ENCODE data around the gene FRRS1.

FRRS1 gene

DNA sequence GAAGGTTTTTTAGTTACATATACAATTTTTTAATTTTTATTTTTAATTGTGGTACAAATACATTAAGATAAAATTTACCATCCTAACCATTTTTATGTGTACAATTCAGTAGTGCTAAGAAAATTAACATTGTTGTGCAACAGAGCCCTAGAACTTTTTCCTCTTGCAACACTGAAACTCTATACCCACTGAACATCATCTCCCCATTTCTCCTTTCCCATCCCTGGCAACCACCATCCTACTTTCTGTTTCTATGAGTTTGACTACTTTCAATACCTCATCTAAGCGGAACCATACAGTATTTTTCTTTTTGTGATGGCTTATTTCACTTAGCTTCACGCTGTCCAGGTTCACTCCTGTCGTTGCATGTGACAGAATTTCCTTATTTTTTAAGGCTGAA lies 66.4 kb downstream of the FRRS1 start:
- H3K36me3 Mint-ChIP-seq (ENCODE audit: low read depth), result peaks cover 5% of the 10 kb centered on the region
- no peak for DNase-seq

DNA sequence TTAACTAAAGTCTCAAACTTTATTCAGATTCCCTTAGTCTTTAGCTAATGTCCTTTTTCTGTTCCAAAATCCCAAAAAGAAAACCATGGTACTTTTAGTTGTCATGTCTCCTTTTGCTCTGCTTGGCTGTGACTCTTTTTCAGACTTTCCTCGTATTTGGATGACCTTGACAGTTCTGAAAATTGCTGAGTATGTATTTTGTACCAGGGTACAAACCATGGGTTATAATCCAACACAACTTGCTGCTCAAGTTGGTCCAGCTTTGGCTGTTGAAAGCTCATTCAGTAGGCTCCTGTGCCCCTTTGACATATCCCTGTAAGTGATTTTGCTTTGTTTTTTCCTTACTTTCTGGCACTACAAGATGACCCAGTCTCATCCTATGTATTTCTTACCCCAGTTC lies 68.9 kb downstream of the FRRS1 start:
- H3K4me1 Mint-ChIP-seq, result no peaks in the 10 kb centered on the region

More for the DNA sequence above, 66.4 kb downstream of the FRRS1 start:
- TF ChIP-seq, protein P1, sequence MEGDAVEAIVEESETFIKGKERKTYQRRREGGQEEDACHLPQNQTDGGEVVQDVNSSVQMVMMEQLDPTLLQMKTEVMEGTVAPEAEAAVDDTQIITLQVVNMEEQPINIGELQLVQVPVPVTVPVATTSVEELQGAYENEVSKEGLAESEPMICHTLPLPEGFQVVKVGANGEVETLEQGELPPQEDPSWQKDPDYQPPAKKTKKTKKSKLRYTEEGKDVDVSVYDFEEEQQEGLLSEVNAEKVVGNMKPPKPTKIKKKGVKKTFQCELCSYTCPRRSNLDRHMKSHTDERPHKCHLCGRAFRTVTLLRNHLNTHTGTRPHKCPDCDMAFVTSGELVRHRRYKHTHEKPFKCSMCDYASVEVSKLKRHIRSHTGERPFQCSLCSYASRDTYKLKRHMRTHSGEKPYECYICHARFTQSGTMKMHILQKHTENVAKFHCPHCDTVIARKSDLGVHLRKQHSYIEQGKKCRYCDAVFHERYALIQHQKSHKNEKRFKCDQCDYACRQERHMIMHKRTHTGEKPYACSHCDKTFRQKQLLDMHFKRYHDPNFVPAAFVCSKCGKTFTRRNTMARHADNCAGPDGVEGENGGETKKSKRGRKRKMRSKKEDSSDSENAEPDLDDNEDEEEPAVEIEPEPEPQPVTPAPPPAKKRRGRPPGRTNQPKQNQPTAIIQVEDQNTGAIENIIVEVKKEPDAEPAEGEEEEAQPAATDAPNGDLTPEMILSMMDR (IDR thresholded peaks at IDR 0.05), result no peak
- Mint-ChIP-seq H3K9me3 (peaks cover 21% of the 10 kb centered on the region), H3K27ac (no peak overlapping the region), H3K4me1 (no peaks in the 10 kb centered on the region), H3K4me3 (no peak overlapping the region), H3K27me3 (ENCODE audit: low read depth, poor library complexity) (peaks cover 3% of the 10 kb centered on the region)

DNA sequence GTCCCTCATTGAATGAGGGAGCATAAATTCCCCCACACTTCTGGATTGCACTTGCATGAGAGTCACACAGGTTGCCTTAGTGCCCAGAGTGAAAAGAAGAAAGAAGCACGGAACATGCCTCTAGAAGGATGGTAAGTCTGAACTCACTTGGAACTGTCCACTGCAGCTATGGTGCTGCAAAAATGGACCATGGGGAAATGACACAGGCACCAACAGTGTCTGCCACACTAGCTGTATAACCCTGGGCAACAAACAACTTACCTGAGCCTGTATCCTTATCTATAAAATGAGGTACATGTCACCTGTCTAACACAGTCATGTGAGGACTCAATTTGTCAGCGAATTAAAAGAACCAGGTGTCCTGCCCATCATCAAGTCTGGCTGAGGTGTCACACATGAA lies 69.8 kb downstream of the FRRS1 start:
- DNase-seq, result no peak
- no peak overlapping the region for H3K27ac Mint-ChIP-seq

More for the DNA sequence above, 68.9 kb downstream of the FRRS1 start:
- peaks cover 5% of the 10 kb centered on the region for H3K36me3 Mint-ChIP-seq (ENCODE audit: low read depth)
- H3K27me3 Mint-ChIP-seq (ENCODE audit: low read depth, poor library complexity), result peaks cover 3% of the 10 kb centered on the region
- DNase-seq, result no peak
- no peak overlapping the region for H3K27ac Mint-ChIP-seq
- TF ChIP-seq, protein P1 (IDR thresholded peaks at IDR 0.05), result no peak
- no peak overlapping the region for H3K4me3 Mint-ChIP-seq
- H3K9me3 Mint-ChIP-seq, result peaks cover 19% of the 10 kb centered on the region

DNA sequence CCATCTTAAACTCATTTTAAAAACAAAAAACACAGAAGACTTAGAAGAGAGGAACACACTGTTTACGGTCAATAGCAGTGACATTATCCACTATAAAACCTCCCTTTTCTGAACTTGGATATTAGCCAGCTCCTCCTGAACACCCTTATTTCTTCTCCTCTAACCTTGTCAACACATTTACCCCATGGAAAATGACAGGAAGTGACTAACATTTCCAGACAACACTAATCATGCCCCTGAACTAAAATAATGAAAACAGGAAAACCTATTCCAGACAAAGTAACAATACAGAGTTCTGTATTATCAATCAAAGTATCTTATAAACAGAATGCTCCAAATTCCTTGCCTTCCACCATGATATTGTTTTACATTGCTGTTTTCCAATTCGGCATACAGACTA lies 75.3 kb downstream of the FRRS1 start:
- no peaks in the 10 kb centered on the region for H3K4me1 Mint-ChIP-seq
- H3K27ac Mint-ChIP-seq, result no peak overlapping the region
- peaks cover 3% of the 10 kb centered on the region for H3K27me3 Mint-ChIP-seq (ENCODE audit: low read depth, poor library complexity)
- no peak overlapping the region for H3K4me3 Mint-ChIP-seq
- H3K9me3 Mint-ChIP-seq, result no peaks in the 10 kb centered on the region
- no peaks in the 10 kb centered on the region for H3K36me3 Mint-ChIP-seq (ENCODE audit: low read depth)
- TF ChIP-seq, protein P1 (IDR thresholded peaks at IDR 0.05), result no peak
- DNase-seq, result no peak

More for the DNA sequence above, 69.8 kb downstream of the FRRS1 start:
- Mint-ChIP-seq H3K27me3 (ENCODE audit: low read depth, poor library complexity) (peaks cover 3% of the 10 kb centered on the region), H3K9me3 (peaks cover 9% of the 10 kb centered on the region), H3K4me1 (no peaks in the 10 kb centered on the region), H3K4me3 (no peak overlapping the region), H3K36me3 (ENCODE audit: low read depth) (no peaks in the 10 kb centered on the region)
- TF ChIP-seq, protein P1 (IDR thresholded peaks at IDR 0.05), result no peak

DNA sequence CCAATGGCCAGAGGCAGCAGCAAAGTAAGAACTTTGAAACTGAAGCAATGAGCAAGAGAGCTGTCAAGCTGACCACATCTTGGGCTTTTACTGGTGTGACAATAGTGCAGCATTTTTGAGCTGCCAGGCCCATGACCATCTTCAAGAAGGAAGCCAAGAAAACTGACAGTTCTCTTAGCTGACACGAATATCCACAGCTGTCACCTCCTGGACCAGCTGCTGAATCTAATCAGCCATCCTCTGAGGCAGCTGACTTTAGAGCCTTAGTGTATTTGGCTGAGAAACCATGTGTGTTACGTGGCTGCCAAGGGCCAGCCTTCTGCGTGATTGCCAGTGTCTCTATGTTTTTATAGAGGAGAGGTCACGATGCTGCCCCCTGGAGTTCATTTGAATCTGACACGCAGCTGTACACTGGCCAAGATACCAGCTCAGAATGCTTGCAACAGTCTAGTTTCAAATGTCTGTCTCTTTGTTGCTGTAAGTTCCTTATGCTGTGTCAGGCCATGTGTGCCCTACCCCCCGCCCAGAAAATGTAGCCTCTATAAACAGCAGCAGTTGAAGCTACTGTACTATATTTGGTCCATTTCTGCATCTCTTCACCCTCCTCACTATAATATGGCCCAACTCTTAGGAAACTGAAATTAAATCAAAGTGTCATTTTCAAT lies 80.8 kb downstream of the FRRS1 start:
- H3K4me1 Mint-ChIP-seq, result peaks cover 9% of the 10 kb centered on the region
- H3K9me3 Mint-ChIP-seq, result no peaks in the 10 kb centered on the region
- TF ChIP-seq, protein P1 (IDR thresholded peaks at IDR 0.05), result peak; percentile 60
- no peaks in the 10 kb centered on the region for H3K36me3 Mint-ChIP-seq (ENCODE audit: low read depth)
- H3K27ac Mint-ChIP-seq, result no peak overlapping the region
- DNase-seq, result peak; percentile 65
- no peak overlapping the region for H3K4me3 Mint-ChIP-seq
- H3K27me3 Mint-ChIP-seq (ENCODE audit: low read depth, poor library complexity), result peaks cover 16% of the 10 kb centered on the region

DNA sequence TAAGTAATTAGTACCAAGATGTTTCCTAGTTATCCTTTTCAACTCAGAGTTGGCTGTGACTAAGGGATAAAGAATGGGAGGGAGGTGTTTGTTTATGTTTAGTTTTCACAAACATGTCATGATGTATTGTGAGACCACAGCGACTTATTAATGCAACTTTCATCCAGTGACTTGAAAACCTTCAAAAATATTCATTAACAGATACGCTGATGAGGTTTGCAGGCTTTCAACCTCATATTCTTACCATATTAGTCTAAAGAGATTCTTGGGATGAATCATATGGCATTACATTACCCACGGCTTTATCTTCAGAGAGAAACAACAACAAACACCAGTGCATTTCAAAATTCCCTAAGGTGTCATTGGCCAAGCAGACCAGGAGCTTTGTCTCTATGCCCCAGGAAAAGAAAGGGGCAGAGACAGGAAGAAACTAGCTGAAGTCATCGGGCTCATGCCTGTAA lies 84.1 kb downstream of the FRRS1 start:
- peaks cover 9% of the 10 kb centered on the region for H3K4me1 Mint-ChIP-seq
- no peak overlapping the region for H3K4me3 Mint-ChIP-seq
- no peaks in the 10 kb centered on the region for H3K9me3 Mint-ChIP-seq
- TF ChIP-seq, protein P1 (IDR thresholded peaks at IDR 0.05), result no peak
- H3K27ac Mint-ChIP-seq, result no peak overlapping the region
- H3K36me3 Mint-ChIP-seq (ENCODE audit: low read depth), result no peaks in the 10 kb centered on the region
- H3K27me3 Mint-ChIP-seq (ENCODE audit: low read depth, poor library complexity), result peaks cover 15% of the 10 kb centered on the region
- no peak for DNase-seq

All from nephron progenitor cell (in vitro differentiated cells).